Epithelial cell of proximal tubule (primary cell): ENCODE data around the gene S100A7A. TPM values are rescaled to one million over a fixed set of nuclear protein-coding genes. Genes with fewer than 3 reads are reported as not detected.
"Not testable (repeated sequence)": the region's sequence is repeated elsewhere in the genome, so short reads cannot be mapped to it uniquely, and the experiment has no call there.

Source experiments
- DNase-seq: peaks from one replicate; pipeline ENCODE4 v3.0.0-alpha.2; 2011; ENCODE audit warnings: low read depth
- H3K4me3 ChIP-seq: 2 replicates; pipeline ENCODE4 v1.5.1; 2011; ENCODE audit warnings: low read depth, mild to moderate bottlenecking, low read length
- CTCF ChIP-seq: conservative IDR thresholded peaks from 2 replicates; pipeline ENCODE4 v1.5.1; 2012; ENCODE audit warnings: low read depth, mild to moderate bottlenecking, low read length
- total RNA-seq: library from RNA; depleted of rRNA; stranded (reverse); fragments of >200 nt; gene quantifications from 2 replicates; pipeline ENCODE4 v1.2.3, GENCODE V29; 2015

The S100A7A gene
- total RNA-seq, 1 donor from 2014 or later: not detected

GRCh38 chr1:153444078-153444477 is 27.8 kb downstream of the S100A7A start:
- no peak overlapping the region for H3K4me3 ChIP-seq
- no peak for TF ChIP-seq CTCF
- no peak for DNase-seq

DNA sequence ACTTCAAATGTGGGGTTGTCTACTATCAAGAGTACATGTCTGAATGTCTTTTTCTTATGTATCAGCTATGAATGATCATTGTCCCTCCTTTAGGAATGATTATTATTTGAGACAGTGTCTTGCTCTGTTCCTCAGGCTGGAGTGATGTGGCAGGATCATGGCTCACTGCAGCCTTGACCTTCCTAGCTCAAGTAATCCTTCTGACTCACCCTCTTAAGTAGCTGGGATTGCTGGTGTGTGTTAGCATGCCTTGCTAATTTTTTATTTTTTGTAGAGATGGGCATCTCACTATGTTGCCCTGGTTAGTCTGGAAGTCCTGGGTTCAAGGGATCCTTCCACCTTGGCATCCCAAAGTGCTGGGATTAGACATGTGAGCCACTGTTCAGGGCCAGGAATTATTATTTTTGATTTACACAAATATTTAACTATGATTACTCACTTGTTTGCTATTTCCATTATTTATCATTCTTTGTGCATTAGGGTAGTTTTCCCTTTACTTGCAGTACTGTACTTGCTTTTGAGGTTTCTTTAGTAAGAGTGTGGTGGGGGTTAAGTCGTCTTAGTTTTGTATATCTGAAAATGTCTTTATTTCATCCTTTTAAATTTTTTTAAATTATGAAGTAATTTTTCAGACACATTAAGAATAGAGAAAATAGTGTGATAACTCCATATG is 31.3 kb downstream of the S100A7A start:
- TF ChIP-seq CTCF: no peak
- no peak overlapping the region for H3K4me3 ChIP-seq
- DNase-seq: no peak

- H3K4me3 ChIP-seq: not testable (repeated sequence)
These were observed 32.5 kb downstream of the S100A7A start for GRCh38 chr1:153448851-153449250.

GRCh38 chr1:153456396-153456795 is 40.1 kb downstream of the S100A7A start:
- DNase-seq: no peak
- H3K4me3 ChIP-seq: no peak overlapping the region
- no peak for TF ChIP-seq CTCF

More at GRCh38 chr1:153448851-153449250, 32.5 kb downstream of the S100A7A start:
- DNase-seq: not testable (repeated sequence)

DNA sequence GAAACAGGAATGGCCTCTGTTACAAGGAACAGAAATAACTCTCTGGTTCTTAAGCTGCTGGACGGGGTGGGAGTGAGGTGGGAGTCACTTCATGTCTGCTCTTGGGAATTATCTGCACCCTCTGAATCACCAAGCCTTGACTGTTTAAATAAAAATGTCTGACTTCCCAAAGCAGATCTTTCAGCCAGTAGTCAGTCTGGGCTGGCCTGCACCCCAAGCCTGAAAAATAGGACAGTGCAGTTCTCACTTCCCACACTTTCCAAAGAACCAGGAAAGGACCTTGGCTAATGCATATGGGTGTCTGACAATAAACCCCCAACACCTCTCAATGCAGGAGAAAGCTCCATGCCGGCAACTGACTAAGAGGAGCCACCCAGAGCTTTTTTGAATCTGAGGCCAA is 43.3 kb downstream of the S100A7A start:
- no peak for TF ChIP-seq CTCF
- DNase-seq: no peak
- no peak overlapping the region for H3K4me3 ChIP-seq

GRCh38 chr1:153460551-153460950 is 44.2 kb downstream of the S100A7A start, which contains the start of gene S100A7:
Gene S100A7, minus strand, starts transcription at chr1:153460651. Its CDS starts 1,638 bp downstream, at chr1:153459013.
- no peak for TF ChIP-seq CTCF
- H3K4me3 ChIP-seq: no peak within 1 kb of the TSS
- DNase-seq: no peak

DNA sequence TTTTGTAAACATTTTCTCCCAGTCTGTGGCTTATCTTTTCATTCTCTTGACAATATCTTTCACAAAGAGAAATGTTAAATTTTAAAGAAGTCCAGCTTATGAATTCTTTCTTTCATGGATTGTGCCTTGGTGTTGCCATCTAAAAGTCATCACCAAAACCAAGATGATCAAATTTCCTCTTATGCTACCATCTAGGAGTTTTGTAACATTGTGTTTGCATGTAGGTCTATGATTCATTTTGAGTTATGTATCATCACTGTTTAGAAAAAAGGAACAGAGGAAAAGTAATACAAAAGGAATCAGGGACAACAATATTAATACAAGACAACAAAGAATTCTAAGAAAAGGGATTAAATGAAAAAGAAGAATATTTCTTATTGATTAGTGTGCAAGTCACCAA is 46.4 kb downstream of the S100A7A start:
- DNase-seq, H3K4me3 ChIP-seq: not testable (repeated sequence)

- H3K4me3 ChIP-seq: no peak overlapping the region
- DNase-seq: no peak
- peak; percentile 79 for TF ChIP-seq CTCF
These were observed 49.7 kb downstream of the S100A7A start for GRCh38 chr1:153465811-153466636.
